GM19239 (cell line): Measurements from ENCODE around the gene SHC1.
A peak's percentile ranks its signal among the peaks of the same experiment; 100 is the strongest.

ENCODE experiments used
- DNase-seq: peaks from one replicate; pipeline ENCODE4 v3.0.0; 2011; ENCODE audit warnings: low spot score; ENCODE audit not compliant: insufficient read length
- FAIRE-seq: peaks from 2 replicates; lab custom pipeline; 2011; peaks lifted over from hg19 to GRCh38; lab: Jason Lieb, UNC

SHC1 gene

GRCh38 chr1:154959426-154959780, 11.1 kb downstream of the SHC1 start:
- no peak for FAIRE-seq
- DNase-seq: no peak

DNA sequence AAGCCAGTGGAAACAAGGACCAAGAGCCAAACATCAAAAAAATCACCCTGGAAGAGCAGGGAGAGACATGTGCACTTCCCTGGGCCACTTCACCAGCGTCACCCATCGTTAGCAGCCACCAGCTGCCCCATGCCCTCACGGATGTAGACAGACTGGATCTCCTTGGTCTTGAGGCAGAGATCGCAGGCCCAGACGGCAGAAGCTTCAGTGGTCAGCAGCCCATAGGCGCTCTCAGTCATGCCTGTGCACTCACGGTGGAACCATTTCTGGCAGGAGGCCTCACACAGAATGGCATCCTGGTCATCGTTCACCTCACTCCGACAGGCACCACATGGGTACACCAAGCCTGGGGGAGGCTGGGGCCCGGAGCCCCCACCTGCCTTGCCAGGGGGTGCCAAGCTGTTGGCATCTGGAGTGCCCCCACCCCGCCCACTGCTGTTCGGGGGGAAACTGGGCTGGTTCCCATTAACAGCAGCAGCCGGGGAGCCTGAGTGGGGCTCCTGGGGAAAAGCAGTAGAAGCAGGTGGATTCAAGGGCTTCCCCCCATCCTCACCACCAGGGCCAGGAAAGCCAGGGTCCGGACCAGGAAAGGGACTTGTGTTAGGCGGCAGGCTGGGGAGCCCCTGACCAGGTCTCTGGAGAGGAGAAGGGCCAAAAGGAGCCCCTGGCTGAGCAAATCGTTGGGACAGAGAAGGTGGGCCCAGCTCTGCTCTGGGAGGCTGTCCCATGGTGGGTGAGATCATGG, 11.7 kb downstream of the SHC1 start:
- FAIRE-seq: no peak
- no peak for DNase-seq

DNA sequence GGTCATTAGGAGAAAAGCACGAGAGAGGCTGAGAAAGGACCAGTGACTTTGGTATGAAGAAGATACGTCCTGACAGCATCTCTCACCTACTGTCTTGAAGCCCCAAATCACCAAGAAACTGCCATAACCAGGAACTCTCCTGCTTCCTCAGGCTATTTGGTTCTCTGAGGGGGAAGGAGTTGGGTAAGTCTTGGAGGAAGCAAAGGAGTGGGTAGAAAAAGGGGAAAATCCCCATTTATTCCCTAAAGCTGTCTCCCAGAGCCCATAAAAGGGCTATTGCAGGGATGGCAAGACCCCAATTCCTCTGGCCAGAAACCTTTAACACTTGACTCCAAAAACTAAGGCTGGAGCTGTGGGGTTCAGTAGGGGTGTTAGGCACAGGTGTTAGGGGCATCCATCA, 12.5 kb downstream of the SHC1 start:
- FAIRE-seq: no peak
- DNase-seq: no peak

GRCh38 chr1:154957091-154957657, 13.4 kb downstream of the SHC1 start:
- no peak for DNase-seq
- no peak for FAIRE-seq

- FAIRE-seq (no peak), DNase-seq (no peak)
Observed at GRCh38 chr1:154956544-154956941, 14.0 kb downstream of the SHC1 start.

DNA sequence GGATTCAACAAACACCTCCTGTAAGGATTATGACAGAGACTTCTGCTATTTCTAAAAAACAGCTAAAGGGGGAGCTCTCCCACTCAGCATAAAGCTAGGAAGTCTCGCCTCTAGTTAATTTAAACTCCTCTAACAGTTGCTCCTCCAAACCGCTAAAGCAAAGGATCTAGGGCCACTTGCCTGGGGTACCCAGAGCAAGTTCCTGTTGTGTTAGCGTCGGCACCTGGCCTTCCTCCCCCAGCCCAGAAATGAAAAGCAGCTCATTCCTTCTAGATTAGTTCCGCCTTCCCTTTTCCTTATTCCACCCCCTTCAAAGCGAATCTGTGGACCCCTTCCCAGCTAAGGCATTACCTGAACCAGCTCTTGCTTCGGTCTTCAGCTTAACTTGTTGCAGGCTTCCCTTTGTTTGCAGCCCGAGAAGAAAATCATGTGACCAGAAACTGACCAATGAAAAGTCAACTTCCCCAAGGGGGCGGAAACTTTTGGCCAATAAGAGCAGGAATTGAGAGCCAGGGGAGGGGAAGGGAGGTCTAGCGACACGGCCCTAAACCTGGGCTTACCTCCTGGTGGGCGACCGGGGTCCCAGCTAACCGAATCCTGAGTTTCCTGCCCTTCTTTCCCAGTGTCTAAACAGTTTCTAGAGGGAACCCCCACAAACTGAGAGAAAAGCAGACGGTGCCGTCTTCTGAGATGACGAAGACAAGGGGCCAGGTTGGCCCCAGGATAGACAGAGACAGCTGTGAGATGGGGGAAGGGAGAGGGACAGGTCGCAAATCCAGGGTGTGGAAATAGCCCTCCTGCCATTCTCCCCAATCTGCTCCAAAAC, 14.6 kb downstream of the SHC1 start, which contains the start of gene PBXIP1:
Gene PBXIP1, minus strand, starts transcription at position 382 of the 826 bp plus-strand sequence. CDS start 2,378 bp downstream, outside the sequence.
- DNase-seq (peak; percentile 94), FAIRE-seq (peak; percentile 96)

GRCh38 chr1:154955039-154955717, 15.4 kb downstream of the SHC1 start:
- DNase-seq: peak; percentile 64
- peak; percentile 59 for FAIRE-seq

- DNase-seq: no peak
- no peak for FAIRE-seq
Observed at GRCh38 chr1:154954541-154954940, 16.0 kb downstream of the SHC1 start.

DNA sequence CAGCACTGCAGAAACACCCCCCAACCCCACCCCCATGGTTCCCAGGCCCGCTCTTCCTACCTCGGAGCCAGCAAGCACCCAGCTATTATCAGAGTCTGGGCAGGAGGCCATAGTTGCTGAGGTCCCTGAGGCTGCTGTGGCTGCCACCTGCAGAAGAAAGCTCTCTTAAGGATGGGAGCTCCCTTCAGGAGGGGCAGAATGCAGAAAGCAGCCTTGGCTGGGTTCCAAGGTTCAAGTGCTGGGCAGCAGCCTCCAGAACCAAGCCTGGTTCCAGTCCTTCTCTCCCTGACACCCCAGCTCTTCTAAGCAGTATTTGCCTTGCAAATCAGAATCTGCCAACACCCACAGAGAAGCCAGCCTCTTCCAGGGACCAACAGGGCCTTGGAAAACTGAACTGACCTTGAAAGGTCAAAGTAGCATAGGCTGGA, 16.9 kb downstream of the SHC1 start:
- DNase-seq (no peak), FAIRE-seq (no peak)

DNA sequence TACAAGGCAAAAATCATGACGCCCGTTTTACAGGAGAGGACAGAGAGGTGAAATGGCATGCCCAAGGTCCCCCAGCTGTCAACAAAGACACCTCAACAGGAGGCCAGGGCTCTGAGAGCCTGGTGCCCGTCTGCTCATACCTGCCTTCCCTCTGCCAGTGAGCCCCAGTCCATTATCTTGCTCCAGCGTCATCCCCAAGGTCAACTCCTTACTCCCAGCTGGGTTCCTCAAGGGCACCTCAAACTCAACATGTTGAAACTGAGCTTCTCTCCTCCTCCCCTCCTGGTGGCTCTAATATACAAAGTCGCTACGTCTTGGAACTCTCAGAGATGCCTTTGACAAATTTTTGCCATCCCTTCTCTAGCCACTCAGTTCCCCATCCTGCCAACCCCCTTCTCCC, 17.9 kb downstream of the SHC1 start:
- FAIRE-seq (no peak), DNase-seq (no peak)

DNA sequence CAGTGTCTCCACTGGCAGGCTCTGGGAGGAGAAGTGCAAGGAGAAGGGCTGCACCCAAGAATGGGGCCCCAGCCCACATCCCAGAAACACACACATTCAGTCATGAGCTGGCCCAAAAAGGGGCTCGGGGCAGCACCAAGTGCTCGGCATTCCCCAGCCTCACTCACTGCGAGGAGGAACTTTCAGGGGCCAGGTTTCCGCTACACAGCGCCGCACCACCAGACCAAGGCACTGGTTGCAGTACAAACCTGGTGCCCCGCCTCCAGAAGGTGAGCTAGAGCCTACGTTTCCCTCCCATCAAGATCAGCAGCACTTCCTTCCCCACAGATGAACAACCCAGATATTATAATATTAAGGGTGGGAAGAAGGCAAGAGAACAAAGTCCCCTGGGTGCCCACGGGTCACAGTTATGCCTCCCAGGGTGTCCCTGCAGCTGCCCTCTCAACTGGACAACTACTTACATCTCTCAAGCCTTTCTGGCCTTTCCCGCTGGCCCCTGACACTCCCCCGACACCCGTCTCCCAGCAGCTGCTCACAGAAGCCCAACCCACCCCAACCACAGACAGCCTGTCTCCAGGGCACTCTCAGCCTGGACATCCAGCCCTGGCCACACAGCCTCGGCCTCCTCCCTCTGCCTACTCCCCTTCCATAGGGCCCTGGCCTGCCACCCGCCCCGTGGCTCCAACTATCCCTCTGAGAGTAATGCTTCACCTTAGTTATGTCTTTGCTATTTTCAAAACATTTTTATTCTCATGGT, 18.5 kb downstream of the SHC1 start:
- DNase-seq (no peak), FAIRE-seq (no peak)

DNA sequence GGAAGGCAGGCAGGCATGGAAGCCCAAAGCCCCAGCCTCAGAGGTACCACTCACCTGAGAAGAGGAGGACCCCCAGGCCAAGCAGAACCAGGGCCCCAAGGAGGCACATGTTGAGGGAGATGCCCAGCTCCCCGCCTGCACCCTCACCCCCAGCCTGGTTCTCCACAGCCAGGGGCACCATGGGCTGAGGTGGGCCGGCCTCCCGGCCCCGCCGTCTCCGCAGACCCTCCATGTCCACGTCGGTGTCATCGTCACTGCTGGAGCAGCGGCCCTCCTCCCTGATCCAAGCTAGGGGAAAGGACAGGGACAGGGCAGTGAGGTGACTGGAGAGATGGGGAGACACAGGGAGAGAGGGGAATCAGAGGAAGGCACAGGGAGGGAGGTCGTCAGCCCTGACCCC, 22.5 kb downstream of the SHC1 start:
- no peak for DNase-seq
- no peak for FAIRE-seq

GRCh38 chr1:154945962-154946850, 24.3 kb downstream of the SHC1 start:
- no peak for FAIRE-seq
- no peak for DNase-seq

- FAIRE-seq (no peak), DNase-seq (no peak)
Observed at GRCh38 chr1:154945160-154945961, 25.2 kb downstream of the SHC1 start.

- DNase-seq: no peak
- no peak for FAIRE-seq
Observed at GRCh38 chr1:154944401-154945159, 26.0 kb downstream of the SHC1 start.

DNA sequence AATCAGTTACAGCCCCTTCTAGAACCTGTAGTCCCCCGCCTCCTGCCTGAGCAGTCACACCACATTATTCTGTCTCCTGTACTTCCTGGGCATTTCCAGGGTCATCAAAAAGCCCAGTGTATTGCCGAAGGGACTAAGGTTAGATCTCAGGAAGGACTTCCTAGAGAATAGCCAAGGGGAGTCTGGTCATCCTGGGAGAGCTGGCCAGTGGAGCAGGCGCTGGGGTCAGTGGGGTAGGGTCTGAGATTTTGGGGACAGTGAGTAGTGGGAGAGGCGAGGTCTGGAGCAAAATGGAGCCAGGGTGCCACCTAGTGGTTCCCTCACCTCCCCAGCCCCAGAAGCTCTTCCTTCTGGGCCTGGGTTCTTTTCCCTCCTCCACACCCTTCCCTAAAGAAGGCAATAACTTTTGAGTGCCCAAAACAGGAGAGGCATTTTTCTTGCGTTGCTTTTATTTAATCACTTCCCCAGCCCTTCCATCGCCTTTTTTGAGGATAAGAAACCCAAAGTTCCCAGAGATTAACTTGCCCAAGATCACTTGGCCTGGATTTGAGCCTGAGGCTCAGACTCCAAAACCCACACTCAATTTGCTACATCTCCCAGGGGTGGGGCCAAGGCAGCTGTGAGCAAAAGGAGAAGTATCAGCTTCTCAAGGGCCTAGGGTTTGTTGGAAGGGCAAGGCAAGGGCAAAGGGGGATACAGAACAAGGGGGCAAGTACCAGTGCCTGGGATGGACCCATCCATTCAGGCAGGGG, 26.7 kb downstream of the SHC1 start:
- DNase-seq (peak; percentile 52), FAIRE-seq (peak; percentile 92)
